ENCODE measurements around the gene NUP98.
"Not testable (repeated sequence)": the region's sequence is repeated elsewhere in the genome, so short reads cannot be mapped to it uniquely, and the experiment has no call there.

NUP98 gene

DNA sequence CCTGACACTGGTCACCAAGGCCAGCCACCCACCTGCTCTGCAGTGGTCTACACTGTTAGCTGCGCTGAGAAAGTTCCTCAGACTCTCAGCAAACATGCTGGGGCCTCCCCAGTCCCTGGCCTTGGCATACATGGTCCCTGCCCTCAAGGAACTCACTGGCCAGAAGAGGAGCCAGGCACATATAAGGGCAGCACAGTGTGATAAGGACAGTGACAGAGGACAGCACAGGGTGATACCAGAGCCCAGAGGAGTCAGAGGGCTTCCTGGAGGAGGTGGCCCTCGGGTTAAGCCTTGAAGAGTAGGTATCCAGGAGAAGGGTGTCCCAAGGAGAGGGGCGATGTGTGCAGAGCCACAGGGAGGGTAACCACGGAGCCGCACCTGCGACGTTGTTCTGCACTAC lies 151.8 kb downstream of the NUP98 start:
- in situ Hi-C loops (cut with MboI; ENCODE audit: low sequenced_read_pairs), result no loop called here

- in situ Hi-C loops (cut with MboI; ENCODE audit: low sequenced_read_pairs), result no loop called here
These were observed 152.5 kb downstream of the NUP98 start, which contains the start of gene ART1 for GRCh38 chr11:3644817-3645235. Gene ART1, plus strand, starts transcription at chr11:3645128. Its CDS starts 14,086 bp downstream, at chr11:3659214.

DNA sequence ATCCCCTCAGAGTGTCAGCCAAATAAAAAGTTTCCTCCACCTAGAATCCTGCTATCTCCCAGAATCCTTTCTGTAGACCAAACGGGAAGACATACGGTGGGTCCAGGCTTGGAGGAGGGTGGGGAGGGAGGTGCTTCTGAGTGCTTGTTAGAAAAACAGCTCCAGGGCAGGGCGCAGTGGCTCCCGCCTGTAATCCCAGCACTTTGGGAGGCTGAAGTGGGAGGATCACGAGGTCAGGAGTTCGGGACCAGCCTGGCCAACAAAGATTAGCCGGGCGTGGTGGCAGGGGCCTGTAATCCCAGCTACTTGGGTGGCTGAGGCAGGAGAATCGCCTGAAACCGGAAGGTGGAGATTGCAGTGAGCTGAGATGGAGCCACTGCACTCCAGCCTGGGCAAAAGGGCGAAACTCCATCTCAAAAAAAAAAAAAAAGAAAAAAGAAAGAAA lies 154.2 kb downstream of the NUP98 start:
- in situ Hi-C loops (cut with MboI; ENCODE audit: low sequenced_read_pairs), result not testable (repeated sequence)

DNA sequence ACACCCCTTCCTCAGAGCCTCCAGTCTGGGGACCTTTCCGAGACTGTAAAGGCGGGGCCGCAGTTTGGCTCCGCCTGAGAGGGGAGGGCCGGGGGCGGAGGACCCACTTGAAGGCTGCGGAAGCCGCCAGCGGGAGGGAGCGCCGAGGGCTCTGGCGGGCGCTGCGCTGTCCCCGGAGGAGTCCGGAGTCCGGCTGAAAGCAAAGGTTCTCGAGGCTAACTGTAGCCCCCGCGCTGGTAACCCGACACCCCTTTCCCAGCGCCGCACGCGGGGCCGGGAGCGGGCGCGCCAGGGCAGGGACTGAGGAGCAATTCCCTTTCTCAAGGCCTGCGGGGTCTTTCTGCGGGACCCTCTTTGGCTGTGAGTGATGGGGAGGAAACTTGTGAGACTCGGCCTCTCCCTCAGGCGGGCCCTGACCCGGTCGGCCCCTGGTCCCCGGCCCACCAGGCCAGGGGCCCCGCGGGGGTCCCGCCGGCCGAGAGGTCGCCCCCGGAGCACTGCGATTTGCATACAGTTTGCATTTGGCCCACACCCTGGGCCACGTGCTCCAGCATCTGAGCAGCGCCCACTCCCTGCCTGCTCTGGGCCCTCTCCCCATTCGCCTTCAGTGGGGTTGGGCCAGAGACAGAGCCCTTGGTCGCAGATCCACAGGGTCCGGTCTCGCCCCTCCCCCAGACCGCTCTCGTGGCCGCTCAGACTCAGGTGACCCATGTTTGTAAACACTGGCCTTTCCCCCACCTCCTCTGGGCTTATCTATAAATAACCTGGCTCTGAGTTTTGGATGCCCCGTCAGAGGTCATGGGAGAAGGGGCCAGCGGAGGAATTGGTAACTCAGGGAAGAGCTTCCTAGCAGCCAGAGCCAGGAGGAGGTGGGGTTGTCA lies 155.0 kb downstream of the NUP98 start:
- in situ Hi-C loops (cut with MboI; ENCODE audit: low sequenced_read_pairs), result no loop called here

GRCh38 chr11:3641701-3642070 lies 155.7 kb downstream of the NUP98 start, which contains the start of gene ART5:
Gene ART5, minus strand, starts transcription at chr11:3641992. Its CDS starts 130 bp downstream, at chr11:3641862.
- in situ Hi-C loops (cut with MboI; ENCODE audit: low sequenced_read_pairs), result no loop called here

DNA sequence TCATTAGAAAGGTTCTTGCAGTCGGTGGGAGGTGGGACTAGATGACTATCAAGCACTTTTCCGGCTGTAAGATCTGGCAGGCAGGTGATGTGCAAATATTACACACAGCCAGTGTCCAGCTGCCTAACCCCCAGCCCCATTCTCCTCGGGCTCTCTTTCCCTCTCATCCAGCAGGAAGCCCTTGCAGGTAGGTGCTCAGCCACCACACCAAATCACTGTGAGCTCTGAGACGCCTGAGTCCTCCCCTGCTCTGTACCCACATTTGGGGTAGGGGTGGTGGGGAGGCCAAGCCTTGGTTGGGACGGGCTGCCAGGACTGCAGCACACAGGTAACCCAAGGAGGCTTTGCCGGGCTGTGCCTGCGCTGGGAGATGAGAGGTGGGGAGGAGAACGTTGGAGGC lies 156.2 kb downstream of the NUP98 start:
- in situ Hi-C loops (cut with MboI; ENCODE audit: low sequenced_read_pairs), result no loop called here

- in situ Hi-C loops (cut with MboI; ENCODE audit: low sequenced_read_pairs), result no loop called here
These were observed 157.5 kb downstream of the NUP98 start for GRCh38 chr11:3639841-3640240.

- in situ Hi-C loops (cut with MboI; ENCODE audit: low sequenced_read_pairs), result no loop called here
These were observed 158.8 kb downstream of the NUP98 start for GRCh38 chr11:3638513-3638912.

DNA sequence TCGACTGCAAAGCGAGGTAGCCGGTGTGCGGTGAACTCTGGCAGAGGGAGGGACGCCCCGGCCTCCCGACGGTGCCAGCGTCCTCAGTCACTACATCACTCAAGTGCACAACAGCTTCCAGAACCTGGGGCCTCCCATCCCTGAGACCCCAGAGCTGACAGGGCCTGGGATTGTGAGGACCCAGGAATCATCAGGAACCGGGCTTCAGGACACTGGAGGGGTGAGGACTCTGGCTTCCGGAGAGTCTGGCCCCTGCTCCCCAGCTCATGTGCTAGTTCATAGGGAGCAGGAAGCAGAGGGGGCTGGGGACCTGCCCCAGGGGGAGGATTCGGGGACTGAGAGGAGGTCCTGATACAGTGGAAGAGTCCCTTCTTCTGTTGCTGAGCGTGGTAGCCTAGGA lies 160.2 kb downstream of the NUP98 start:
- in situ Hi-C loops (cut with MboI; ENCODE audit: low sequenced_read_pairs), result no loop called here

DNA sequence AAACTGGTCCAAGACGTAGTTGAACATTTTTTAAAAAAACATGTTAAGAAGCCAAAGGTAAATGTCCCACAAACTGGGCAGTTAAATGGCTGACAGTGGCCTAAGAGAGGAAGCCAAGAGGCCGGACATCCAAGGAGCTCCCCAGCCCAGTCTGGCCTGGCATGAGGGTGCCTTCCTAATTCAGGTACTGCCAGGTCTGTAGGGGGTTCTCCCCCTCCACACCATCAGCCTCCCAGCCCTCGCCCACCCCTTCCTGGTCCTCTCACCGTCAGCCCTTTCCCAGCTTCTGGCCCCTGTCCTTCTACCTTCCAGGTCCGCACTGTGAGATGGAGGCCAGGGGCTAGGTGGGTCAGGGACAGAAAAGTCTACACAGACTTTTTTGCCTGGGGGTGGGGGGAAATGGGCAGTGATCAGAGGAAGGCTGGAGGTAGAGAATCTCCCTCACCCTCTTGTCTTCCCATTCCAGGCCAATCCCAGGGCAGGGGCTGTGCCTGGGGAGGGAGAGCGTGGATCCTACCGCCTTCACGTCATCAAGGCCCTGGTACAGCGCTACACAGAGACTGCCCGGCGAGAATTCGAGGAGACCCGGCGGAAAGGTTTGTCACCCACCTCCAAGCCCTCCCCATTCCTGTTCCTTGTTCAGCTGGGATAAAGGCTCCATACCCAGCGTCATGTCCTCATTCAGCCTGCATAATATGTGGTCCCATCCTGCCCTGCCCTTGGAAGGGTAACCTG lies 161.5 kb downstream of the NUP98 start:
- in situ Hi-C loops (cut with MboI; ENCODE audit: low sequenced_read_pairs), result no loop called here

DNA sequence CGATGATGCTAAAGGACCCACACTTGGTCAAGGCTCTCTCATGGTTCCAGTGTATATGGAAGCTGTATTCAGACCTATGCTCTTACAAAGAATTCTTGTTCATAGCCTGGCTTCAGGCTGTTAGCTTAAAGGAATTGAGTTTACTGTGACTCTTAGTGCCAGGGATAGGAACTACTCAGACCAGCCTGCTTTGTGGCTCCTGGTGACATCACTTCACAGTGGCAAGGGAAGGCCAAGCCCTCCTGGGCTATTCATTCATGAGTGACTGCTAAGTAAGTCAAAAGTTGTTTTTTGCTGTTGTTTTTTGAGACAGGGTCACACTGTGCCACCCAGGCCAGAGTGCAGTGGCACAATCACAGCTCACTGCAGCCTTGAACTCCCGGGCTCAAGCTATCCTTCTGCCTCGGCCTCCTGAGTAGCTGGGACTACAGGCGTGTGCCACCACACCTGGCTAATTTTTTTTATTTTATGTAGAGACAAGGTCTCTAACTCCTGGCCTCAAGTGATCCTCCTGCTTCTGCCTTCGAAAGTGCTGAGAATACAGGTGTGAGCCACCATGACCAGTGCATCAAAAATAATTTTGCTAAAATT lies 165.2 kb downstream of the NUP98 start:
- in situ Hi-C loops (cut with MboI; ENCODE audit: low sequenced_read_pairs), result no loop called here

GRCh38 chr11:3631331-3631730 lies 166.0 kb downstream of the NUP98 start:
- in situ Hi-C loops (cut with MboI; ENCODE audit: low sequenced_read_pairs), result no loop called here

DNA sequence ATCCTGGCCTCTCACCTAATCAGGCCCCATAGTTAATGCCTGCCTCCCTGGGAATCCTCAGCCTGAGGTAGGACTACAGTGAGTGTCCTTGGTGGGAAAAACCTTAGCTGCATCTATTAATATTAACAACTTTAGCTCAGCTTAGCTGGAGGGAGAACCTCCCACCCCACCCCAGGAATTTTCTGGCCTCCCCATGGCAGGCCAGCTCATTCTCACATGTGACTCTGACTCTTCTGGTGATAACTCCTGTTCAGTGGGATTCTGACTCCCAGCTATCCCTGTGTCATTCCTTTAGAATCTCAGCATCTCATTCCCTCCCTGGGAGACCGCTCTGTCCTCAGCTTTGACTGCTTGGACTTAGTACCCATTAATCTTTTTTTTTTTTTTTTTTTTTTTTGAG lies 170.1 kb downstream of the NUP98 start:
- in situ Hi-C loops (cut with MboI; ENCODE audit: low sequenced_read_pairs), result no loop called here

GRCh38 chr11:3626250-3626960 lies 170.9 kb downstream of the NUP98 start:
- in situ Hi-C loops (cut with MboI; ENCODE audit: low sequenced_read_pairs), result no loop called here
